MM.1S (cell line): ENCODE data around the gene CA10.

Experiments used
- CTCF ChIP-seq: fragments of 300-600 bp; sonication (generic); IDR thresholded peaks from 2 replicates; pipeline ENCODE4 v1.5.1; 2016; ENCODE audit warnings: antibody characterized with exemption, low read length, mixed read lengths
- EZH2 ChIP-seq: fragments of 300-600 bp; sonication (generic); optimal IDR thresholded peaks from 2 replicates; pipeline ENCODE3; 2017; ENCODE audit warnings: low read depth, mild to moderate bottlenecking, antibody characterized with exemption, low read length, mixed read lengths
- EZH2phosphoT487 ChIP-seq: fragments of 300-600 bp; sonication (generic); IDR thresholded peaks from 2 replicates; pipeline ENCODE4 v1.6.1; 2018; ENCODE audit warnings: antibody characterized with exemption, low read length

- TF ChIP-seq CTCF (no peak), EZH2 (no peak), EZH2phosphoT487 (no peak)
Measured at GRCh38 chr17:51852603-51853002, 305.9 kb downstream of the CA10 start.
